Left ventricle myocardium inferior (tissue), 1 donor: ENCODE results near the gene CORO2B. TPM values are rescaled to one million over a fixed set of nuclear protein-coding genes. Genes with fewer than 3 reads are reported as not detected.

Experiments
- DNase-seq: peaks from one replicate; pipeline ENCODE4 v3.0.0-alpha.2; 2020
- H3K27ac ChIP-seq: fragments of 200-600 bp; replicated peaks from 2 replicates; pipeline ENCODE4 v1.8.0; 2021
- H3K27me3 ChIP-seq: fragments of 200-600 bp; 2 replicates; pipeline ENCODE4 v1.8.0; 2021; ENCODE audit warnings: low read depth
- H3K36me3 ChIP-seq: fragments of 200-600 bp; 2 replicates; pipeline ENCODE4 v1.8.0; 2021
- H3K4me1 ChIP-seq: fragments of 200-600 bp; 2 replicates; pipeline ENCODE4 v1.8.0; 2021
- H3K4me3 ChIP-seq: fragments of 200-600 bp; 2 replicates; pipeline ENCODE4 v1.8.0; 2021; ENCODE audit warnings: mild to moderate bottlenecking, moderate library complexity
- H3K9me3 ChIP-seq: fragments of 200-600 bp; replicated peaks from 2 replicates; pipeline ENCODE4 v1.8.0; 2021
- CTCF ChIP-seq: fragments of 200-600 bp; IDR thresholded peaks from 2 replicates; pipeline ENCODE4 v1.8.0; 2021; ENCODE audit warnings: antibody characterized with exemption, mild to moderate bottlenecking, borderline replicate concordance
- intact Hi-C: fragments of 100-400 bp; cut with micrococcal nuclease; formaldehyde crosslinking; loops from one replicate; pipeline ENCODE4 v1.11.0; 2022
- total RNA-seq: library from RNA; stranded (reverse); fragmentation: NEBNext Ultra II Directional; extraction: Animal tissue kit (Norgen Biotek cat#: 25700); gene quantifications from one replicate; pipeline ENCODE4 v1.2.1, GENCODE V29; 2021
- donor health status: DM: no; HTN: yes; CAD: no; lungs with severe emphysema.

CORO2B gene
- total RNA-seq, 1 donor from 2014 or later = 5.0 TPM

GRCh38 chr15:68719672-68720071 is 140.9 kb downstream of the CORO2B start:
- TF ChIP-seq CTCF = no peak
- Histone ChIP-seq H3K27me3 (no peaks in the 10 kb centered on the region), H3K4me3 (no peak overlapping the region), H3K4me1 (no peaks in the 10 kb centered on the region), H3K9me3 (no peaks in the 10 kb centered on the region), H3K27ac (no peak overlapping the region), H3K36me3 (peaks cover 6% of the 10 kb centered on the region)
- intact Hi-C loops = no loop called here
- no peak for DNase-seq

GRCh38 chr15:68721886-68722285 is 143.1 kb downstream of the CORO2B start:
- intact Hi-C loops = no loop called here
- peaks cover 16% of the 10 kb centered on the region for H3K4me1 ChIP-seq

GRCh38 chr15:68725736-68726135 is 146.9 kb downstream of the CORO2B start:
- no peaks in the 10 kb centered on the region for H3K27me3 ChIP-seq
- intact Hi-C loops = no loop called here
- no peak for TF ChIP-seq CTCF
- peaks cover 50% of the 10 kb centered on the region for H3K4me1 ChIP-seq
- H3K9me3 ChIP-seq = no peaks in the 10 kb centered on the region
- DNase-seq = peak; percentile 66
- peak overlapping the region; percentile 78 for H3K27ac ChIP-seq
- H3K36me3 ChIP-seq = no peaks in the 10 kb centered on the region
- H3K4me3 ChIP-seq = peak overlapping the region; percentile 15

More at GRCh38 chr15:68721886-68722285, 143.1 kb downstream of the CORO2B start:
- no peak for DNase-seq
- no peak overlapping the region for H3K27ac ChIP-seq
- no peak overlapping the region for H3K4me3 ChIP-seq
- no peaks in the 10 kb centered on the region for H3K27me3 ChIP-seq
- H3K9me3 ChIP-seq = no peaks in the 10 kb centered on the region
- TF ChIP-seq CTCF = no peak
- no peaks in the 10 kb centered on the region for H3K36me3 ChIP-seq

- H3K36me3 ChIP-seq = no peaks in the 10 kb centered on the region
- DNase-seq = no peak
- TF ChIP-seq CTCF = no peak
- H3K4me1 ChIP-seq = peaks cover 55% of the 10 kb centered on the region
- no peaks in the 10 kb centered on the region for H3K27me3 ChIP-seq
- peak overlapping the region; percentile 15 for H3K4me3 ChIP-seq
- no peaks in the 10 kb centered on the region for H3K9me3 ChIP-seq
- peak overlapping the region; percentile 78 for H3K27ac ChIP-seq
- intact Hi-C loops = no loop called here
Measured at GRCh38 chr15:68726246-68726645, 147.5 kb downstream of the CORO2B start.

GRCh38 chr15:68729789-68730411 is 151.1 kb downstream of the CORO2B start:
- intact Hi-C loops = loop anchor here (10.0 kb wide), 1 partner anchor 145 kb away; no protein-coding TSS in a partner anchor
- no peaks in the 10 kb centered on the region for H3K9me3 ChIP-seq
- peak overlapping the region; percentile 29 for H3K4me3 ChIP-seq
- TF ChIP-seq CTCF = no peak
- H3K27ac ChIP-seq = peak overlapping the region; percentile 90
- H3K27me3 ChIP-seq = no peaks in the 10 kb centered on the region
- H3K4me1 ChIP-seq = peaks cover 87% of the 10 kb centered on the region
- DNase-seq = peak; percentile 46
- no peaks in the 10 kb centered on the region for H3K36me3 ChIP-seq
